CD14-positive monocyte (primary cell): ENCODE data around the gene NDUFB3. TPM values are rescaled to one million over a fixed set of nuclear protein-coding genes. Genes with fewer than 3 reads are reported as not detected.
"Not testable (repeated sequence)": the region's sequence is repeated elsewhere in the genome, so short reads cannot be mapped to it uniquely, and the experiment has no call there.

Experiments
- DNase-seq, 3 donors: peaks; one replicate each; pipeline ENCODE4 v3.0.0-alpha.2; 2011 to 2022
- H2AFZ ChIP-seq: 2 replicates; pipeline ENCODE4 v1.6.0; 2012; ENCODE audit warnings: mild to moderate bottlenecking, low read depth, low read length, inconsistent platforms; ENCODE audit not compliant: insufficient read depth, poor library complexity, severe bottlenecking
- H3K27ac ChIP-seq, 2 donors: 1 replicate in 1 of 2; 2 replicates in 1 of 2; pipeline ENCODE4 v1.5.1; 2012 to 2013; ENCODE audit warnings: low read length in 2 of 2, control low read depth in 1 of 2, inconsistent platforms in 1 of 2, low read depth in 1 of 2, mild to moderate bottlenecking in 1 of 2
- H3K27me3 ChIP-seq, 2 donors: one replicate each; pipeline versions ENCODE4 v1.6.0 to v1.6.1; 2011 to 2013; ENCODE audit warnings: low read length in 2 of 2; ENCODE audit not compliant: control insufficient read depth in 2 of 2, insufficient read depth in 2 of 2
- H3K36me3 ChIP-seq, 2 donors: replicated peaks in 1 of 2; 1 replicate in 1 of 2; 2 replicates in 1 of 2; pipeline versions ENCODE4 v1.5.1 to v1.6.1; 2012 to 2013; ENCODE audit warnings: low read length in 2 of 2, control low read depth in 1 of 2, inconsistent platforms in 1 of 2, mild to moderate bottlenecking in 1 of 2; ENCODE audit not compliant: insufficient read depth in 2 of 2, control insufficient read depth in 1 of 2
- H3K4me1 ChIP-seq, 2 donors: 1 replicate in 1 of 2; 2 replicates in 1 of 2; pipeline versions ENCODE4 v1.5.1 to v1.6.1; 2012 to 2013; ENCODE audit warnings: low read length in 2 of 2, control low read depth in 1 of 2, inconsistent platforms in 1 of 2, mild to moderate bottlenecking in 1 of 2, moderate library complexity in 1 of 2; ENCODE audit not compliant: insufficient read depth in 2 of 2, control insufficient read depth in 1 of 2
- H3K4me2 ChIP-seq: replicated peaks from 2 replicates; pipeline ENCODE3; 2012; ENCODE audit warnings: low read length, moderate library complexity, mild to moderate bottlenecking; ENCODE audit not compliant: poor library complexity, severe bottlenecking; ENCODE audit errors: extremely low read depth
- H3K4me3 ChIP-seq, 3 experiments: fragments of 200-600 bp in 1 of 3; sonication (generic) in 1 of 3; replicated peaks in 1 of 3; 1 replicate in 2 of 3; 2 replicates in 1 of 3; pipeline ENCODE4 v1.5.1; 2011 to 2013; ENCODE audit warnings: low read length in 3 of 3, mild to moderate bottlenecking in 3 of 3, control low read depth in 2 of 3, low read depth in 2 of 3, inconsistent platforms in 1 of 3, moderate library complexity in 1 of 3
- H3K79me2 ChIP-seq: 2 replicates; pipeline ENCODE4 v1.6.0; 2012; ENCODE audit warnings: mild to moderate bottlenecking, control low read depth, inconsistent platforms, low read length, moderate library complexity; ENCODE audit not compliant: insufficient read depth
- H3K9ac ChIP-seq: 2 replicates; pipeline ENCODE4 v1.6.0; 2017; ENCODE audit warnings: low read length, mild to moderate bottlenecking; ENCODE audit not compliant: insufficient read depth, poor library complexity, severe bottlenecking
- H3K9me3 ChIP-seq, 2 donors: replicated peaks in 1 of 2; 1 replicate in 1 of 2; 2 replicates in 1 of 2; pipeline versions ENCODE4 v1.5.1 to v1.6.1; 2012 to 2013; ENCODE audit warnings: low read length in 2 of 2, control low read depth in 1 of 2; ENCODE audit not compliant: control insufficient read depth in 1 of 2, insufficient read depth in 1 of 2
- H4K20me1 ChIP-seq: 2 replicates; pipeline ENCODE4 v1.6.0; 2012; ENCODE audit warnings: mild to moderate bottlenecking, low read length, control low read depth, moderate library complexity; ENCODE audit not compliant: insufficient read depth
- H3K27ac Mint-ChIP-seq, 7 donors: one replicate each; pipeline ENCODE4 v1.8.0; 2020; ENCODE audit warnings: mild to moderate bottlenecking in 7 of 7, mixed read lengths in 7 of 7, moderate library complexity in 6 of 7, inconsistent platforms in 2 of 7
- H3K27me3 Mint-ChIP-seq, 3 donors: one replicate each; pipeline ENCODE4 v1.8.0; 2021 to 2022; ENCODE audit warnings: low read depth in 3 of 3, mild to moderate bottlenecking in 3 of 3, mixed read lengths in 3 of 3, moderate library complexity in 3 of 3, inconsistent platforms in 1 of 3
- H3K36me3 Mint-ChIP-seq, 2 donors: one replicate each; pipeline ENCODE4 v1.8.0; 2020; ENCODE audit warnings: mixed read lengths in 2 of 2, inconsistent platforms in 1 of 2, mild to moderate bottlenecking in 1 of 2
- H3K4me1 Mint-ChIP-seq: one replicate; pipeline ENCODE4 v1.8.0; 2020; ENCODE audit warnings: mild to moderate bottlenecking, mixed read lengths
- H3K4me3 Mint-ChIP-seq, 2 donors: one replicate each; pipeline ENCODE4 v1.8.0; 2020; ENCODE audit warnings: mild to moderate bottlenecking in 2 of 2, mixed read lengths in 2 of 2, moderate library complexity in 1 of 2
- H3K9me3 Mint-ChIP-seq, 7 donors: one replicate each; pipeline ENCODE4 v1.8.0; 2020 to 2022; ENCODE audit warnings: mixed read lengths in 7 of 7, mild to moderate bottlenecking in 6 of 7, moderate library complexity in 6 of 7, inconsistent platforms in 2 of 7
- WGBS: methylation state at CpG from one replicate; pipeline ENCODE4 v1.1.5; 2013; ENCODE audit warnings: missing lambda C conversion rate; ENCODE audit not compliant: insufficient coverage; 5-methylcytosine and 5-hydroxymethylcytosine counted together
- intact Hi-C, 2 donors: fragments of 100-400 bp; cut with micrococcal nuclease; formaldehyde crosslinking; loops; one replicate each; pipeline versions ENCODE4 v1.15.0 to v1.15.1; 2023
- polyA plus RNA-seq, 3 donors: library from polyadenylated mRNA; depleted of rRNA in 1 of 3; unstranded in 2 of 3; stranded (reverse) in 1 of 3; fragments of 300-500 nt in 2 of 3; fragments of >200 nt in 1 of 3; fragmentation: Illumina TruSeq in 2 of 3; gene quantifications; 1 replicate in 2 of 3; 2 replicates in 1 of 3; pipeline ENCODE4 v1.2.3, GENCODE V29; 2012 to 2021
- TF ChIP-seq, protein P1 (sequence below): fragments of 200-600 bp; IDR thresholded peaks from one replicate; pipeline ENCODE4 v1.8.0; 2022; ENCODE audit warnings: antibody characterized with exemption, mild to moderate bottlenecking

The NDUFB3 gene
- polyA plus RNA-seq, 3 donors, result 26.3 to 340 (median 313) TPM

DNA sequence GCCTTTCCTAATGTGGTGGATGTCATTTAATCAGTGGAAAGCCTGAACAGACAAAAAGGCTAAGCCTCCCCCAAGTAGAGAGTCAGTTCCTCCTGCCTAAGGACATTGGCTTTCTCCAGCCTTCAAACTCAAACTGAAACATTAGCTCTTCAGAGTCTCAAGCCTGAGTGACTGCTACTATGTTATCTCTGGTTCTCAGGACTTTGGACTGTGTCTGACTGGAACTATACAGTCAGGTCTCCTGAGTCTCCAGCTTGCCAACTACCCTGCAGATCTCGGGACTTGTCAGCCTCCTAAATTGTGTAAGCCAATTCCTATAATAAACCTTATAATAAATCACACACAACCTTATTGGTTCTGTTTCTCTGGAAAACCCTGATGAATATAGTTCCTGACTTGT lies 12.9 kb upstream of the NDUFB3 start:
- H3K4me3 Mint-ChIP-seq, result no peak overlapping the region
- H3K9me3 ChIP-seq, result no peaks in the 10 kb centered on the region
- TF ChIP-seq, protein P1, sequence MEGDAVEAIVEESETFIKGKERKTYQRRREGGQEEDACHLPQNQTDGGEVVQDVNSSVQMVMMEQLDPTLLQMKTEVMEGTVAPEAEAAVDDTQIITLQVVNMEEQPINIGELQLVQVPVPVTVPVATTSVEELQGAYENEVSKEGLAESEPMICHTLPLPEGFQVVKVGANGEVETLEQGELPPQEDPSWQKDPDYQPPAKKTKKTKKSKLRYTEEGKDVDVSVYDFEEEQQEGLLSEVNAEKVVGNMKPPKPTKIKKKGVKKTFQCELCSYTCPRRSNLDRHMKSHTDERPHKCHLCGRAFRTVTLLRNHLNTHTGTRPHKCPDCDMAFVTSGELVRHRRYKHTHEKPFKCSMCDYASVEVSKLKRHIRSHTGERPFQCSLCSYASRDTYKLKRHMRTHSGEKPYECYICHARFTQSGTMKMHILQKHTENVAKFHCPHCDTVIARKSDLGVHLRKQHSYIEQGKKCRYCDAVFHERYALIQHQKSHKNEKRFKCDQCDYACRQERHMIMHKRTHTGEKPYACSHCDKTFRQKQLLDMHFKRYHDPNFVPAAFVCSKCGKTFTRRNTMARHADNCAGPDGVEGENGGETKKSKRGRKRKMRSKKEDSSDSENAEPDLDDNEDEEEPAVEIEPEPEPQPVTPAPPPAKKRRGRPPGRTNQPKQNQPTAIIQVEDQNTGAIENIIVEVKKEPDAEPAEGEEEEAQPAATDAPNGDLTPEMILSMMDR, result no peak
- no peak overlapping the region for H3K4me2 ChIP-seq
- no peak overlapping the region for H2AFZ ChIP-seq
- peaks cover 21 to 34% of the 10 kb centered on the region in 2 donors for H3K36me3 Mint-ChIP-seq
- H3K27me3 ChIP-seq, result no peaks in the 10 kb centered on the region
- H3K9ac ChIP-seq, result no peak overlapping the region
- peak overlapping the region in 1 of 2 donors; percentile 67 for H3K27ac ChIP-seq
- H3K36me3 ChIP-seq, result peaks cover 0 to 39% of the 10 kb centered on the region in 2 donors
- peaks cover 98% of the 10 kb centered on the region for H3K79me2 ChIP-seq
- H3K4me1 ChIP-seq, result peaks cover 7 to 38% of the 10 kb centered on the region in 2 donors
- no peak for DNase-seq
- no peak overlapping the region for H3K4me3 ChIP-seq
- H3K4me1 Mint-ChIP-seq, result peaks cover 40% of the 10 kb centered on the region
- WGBS, result 100% methylated on average over 1 of the region's 1 CpG
- H4K20me1 ChIP-seq, result peaks cover 76% of the 10 kb centered on the region
- intact Hi-C loops, result no loop called here
- H3K9me3 Mint-ChIP-seq, result no peaks in the 10 kb centered on the region
- peak overlapping the region in 3 of 7 donors; percentile 8 to 35 (median 33) for H3K27ac Mint-ChIP-seq
- H3K27me3 Mint-ChIP-seq, result peaks cover 0 to 1% (median 0%) of the 10 kb centered on the region in 3 donors

DNA sequence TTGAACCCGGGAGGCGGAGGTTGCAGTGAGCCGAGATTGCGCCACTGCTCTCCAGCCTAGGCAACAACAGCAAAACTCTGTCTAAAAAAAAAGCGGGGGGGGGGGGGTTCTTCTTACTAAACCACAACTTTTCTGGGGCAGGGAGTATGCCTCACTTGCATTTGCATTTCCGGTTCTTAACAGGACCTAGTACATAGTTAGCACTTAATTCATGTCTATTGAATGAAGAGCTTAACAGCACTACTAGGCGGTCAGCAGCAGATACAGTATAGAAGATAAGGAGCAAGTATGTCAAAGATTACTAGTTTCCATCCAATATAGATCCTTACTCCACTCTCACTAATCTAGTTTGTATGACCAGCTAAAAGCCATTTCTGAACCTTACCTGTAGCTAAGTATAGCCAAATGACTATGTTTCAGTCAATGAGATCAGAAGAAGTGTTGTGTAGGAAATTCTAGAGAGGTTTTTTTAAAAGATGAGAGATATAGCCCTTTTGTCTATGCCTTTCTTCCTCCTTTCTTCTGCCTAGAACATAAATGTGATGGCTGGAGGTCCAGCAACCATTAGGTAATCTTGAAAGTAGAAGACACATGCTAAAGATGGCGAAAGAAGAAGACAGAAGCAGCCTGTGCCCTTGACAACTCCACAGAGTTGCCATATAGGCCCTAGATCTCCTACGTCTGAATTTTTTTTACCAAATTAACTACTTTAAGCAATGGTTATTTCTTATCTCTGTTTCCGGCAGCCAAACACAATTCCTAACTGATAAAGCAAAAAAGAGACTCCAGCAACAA lies 11.6 kb upstream of the NDUFB3 start:
- Histone ChIP-seq H3K36me3 (peaks cover 0 to 30% of the 10 kb centered on the region in 2 donors), H3K27me3 (no peaks in the 10 kb centered on the region), H3K4me1 (peaks cover 7 to 38% of the 10 kb centered on the region in 2 donors), H4K20me1 (peaks cover 71% of the 10 kb centered on the region), H3K9me3 (no peaks in the 10 kb centered on the region), H2AFZ (no peak overlapping the region), H3K9ac (no peak overlapping the region), H3K4me3 (no peak overlapping the region), H3K4me2 (no peak overlapping the region), H3K27ac (peak overlapping the region in 1 of 2 donors; percentile 50), H3K79me2 (peaks cover 94% of the 10 kb centered on the region)
- intact Hi-C loops, result no loop called here
- peaks cover 0 to 1% (median 0%) of the 10 kb centered on the region in 3 donors for H3K27me3 Mint-ChIP-seq
- 20% methylated on average over 1 of the region's 10 CpGs for WGBS
- H3K9me3 Mint-ChIP-seq, result no peaks in the 10 kb centered on the region
- peaks cover 15 to 31% of the 10 kb centered on the region in 2 donors for H3K36me3 Mint-ChIP-seq
- TF ChIP-seq, protein P1, result no peak
- H3K27ac Mint-ChIP-seq, result peak overlapping the region; percentile 35 to 90 (median 84)
- peak overlapping the region in 1 of 2 donors; percentile 16 for H3K4me3 Mint-ChIP-seq
- peaks cover 42% of the 10 kb centered on the region for H3K4me1 Mint-ChIP-seq
- peak in 1 of 3 donors; percentile 22 for DNase-seq

DNA sequence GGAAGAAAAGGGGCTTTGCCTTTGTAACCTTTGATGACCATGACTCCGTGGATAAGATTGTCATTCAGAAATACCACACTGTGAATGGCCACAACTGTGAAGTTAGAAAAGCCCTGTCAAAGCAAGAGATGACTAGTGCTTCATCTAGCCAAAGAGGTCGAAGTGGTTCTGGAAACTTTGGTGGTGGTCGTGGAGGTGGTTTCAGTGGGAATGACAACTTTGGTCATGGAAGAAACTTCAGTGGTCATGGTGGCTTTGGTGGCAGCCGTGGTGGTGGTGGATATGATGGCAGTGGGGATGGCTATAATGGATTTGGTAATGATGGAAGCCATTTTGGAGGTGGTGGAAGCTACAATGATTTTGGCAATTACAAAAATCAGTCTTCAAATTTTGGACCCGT lies 8.3 kb upstream of the NDUFB3 start:
- WGBS, result 92% methylated on average over 4 of the region's 5 CpGs
- H3K4me3 Mint-ChIP-seq, H2AFZ ChIP-seq, H3K9ac ChIP-seq, H3K27me3 ChIP-seq, H3K4me3 ChIP-seq, DNase-seq, intact Hi-C loops, H3K27me3 Mint-ChIP-seq, H3K4me2 ChIP-seq, H3K9me3 Mint-ChIP-seq, H3K9me3 ChIP-seq, H3K27ac ChIP-seq: not testable (repeated sequence)
- H3K36me3 ChIP-seq, result peaks cover 0 to 24% of the 10 kb centered on the region in 2 donors
- H4K20me1 ChIP-seq, result peaks cover 72% of the 10 kb centered on the region
- H3K79me2 ChIP-seq, result peaks cover 94% of the 10 kb centered on the region
- H3K4me1 Mint-ChIP-seq, result peaks cover 43% of the 10 kb centered on the region
- peak overlapping the region in 1 of 7 donors; percentile 35 for H3K27ac Mint-ChIP-seq
- peaks cover 17 to 21% of the 10 kb centered on the region in 2 donors for H3K36me3 Mint-ChIP-seq
- H3K4me1 ChIP-seq, result peaks cover 4 to 28% of the 10 kb centered on the region in 2 donors
